ENCODE results near the gene IL23R.
"Not testable (repeated sequence)": the region's sequence is repeated elsewhere in the genome, so short reads cannot be mapped to it uniquely, and the experiment has no call there.

DNA sequence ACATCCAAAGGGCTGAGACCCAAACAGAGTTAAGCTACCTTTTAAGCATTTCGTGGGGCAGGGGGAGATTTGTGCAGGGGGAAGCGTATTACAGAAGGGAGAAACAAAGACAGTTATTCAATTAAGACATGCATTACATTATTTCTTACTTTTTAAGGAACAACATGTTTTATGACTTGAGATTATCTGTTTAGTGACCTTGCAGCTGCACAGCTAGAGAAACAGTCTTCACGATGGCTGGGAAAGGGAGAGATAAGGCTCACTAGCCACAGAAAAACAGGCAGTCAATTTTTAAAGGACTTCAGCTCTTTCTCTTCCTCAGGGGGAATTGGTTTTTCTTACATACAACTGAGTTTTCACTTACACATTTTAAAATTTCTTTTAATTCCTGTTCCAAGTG is 24.4 kb upstream of the IL23R start:
- TF ChIP-seq, protein P1, sequence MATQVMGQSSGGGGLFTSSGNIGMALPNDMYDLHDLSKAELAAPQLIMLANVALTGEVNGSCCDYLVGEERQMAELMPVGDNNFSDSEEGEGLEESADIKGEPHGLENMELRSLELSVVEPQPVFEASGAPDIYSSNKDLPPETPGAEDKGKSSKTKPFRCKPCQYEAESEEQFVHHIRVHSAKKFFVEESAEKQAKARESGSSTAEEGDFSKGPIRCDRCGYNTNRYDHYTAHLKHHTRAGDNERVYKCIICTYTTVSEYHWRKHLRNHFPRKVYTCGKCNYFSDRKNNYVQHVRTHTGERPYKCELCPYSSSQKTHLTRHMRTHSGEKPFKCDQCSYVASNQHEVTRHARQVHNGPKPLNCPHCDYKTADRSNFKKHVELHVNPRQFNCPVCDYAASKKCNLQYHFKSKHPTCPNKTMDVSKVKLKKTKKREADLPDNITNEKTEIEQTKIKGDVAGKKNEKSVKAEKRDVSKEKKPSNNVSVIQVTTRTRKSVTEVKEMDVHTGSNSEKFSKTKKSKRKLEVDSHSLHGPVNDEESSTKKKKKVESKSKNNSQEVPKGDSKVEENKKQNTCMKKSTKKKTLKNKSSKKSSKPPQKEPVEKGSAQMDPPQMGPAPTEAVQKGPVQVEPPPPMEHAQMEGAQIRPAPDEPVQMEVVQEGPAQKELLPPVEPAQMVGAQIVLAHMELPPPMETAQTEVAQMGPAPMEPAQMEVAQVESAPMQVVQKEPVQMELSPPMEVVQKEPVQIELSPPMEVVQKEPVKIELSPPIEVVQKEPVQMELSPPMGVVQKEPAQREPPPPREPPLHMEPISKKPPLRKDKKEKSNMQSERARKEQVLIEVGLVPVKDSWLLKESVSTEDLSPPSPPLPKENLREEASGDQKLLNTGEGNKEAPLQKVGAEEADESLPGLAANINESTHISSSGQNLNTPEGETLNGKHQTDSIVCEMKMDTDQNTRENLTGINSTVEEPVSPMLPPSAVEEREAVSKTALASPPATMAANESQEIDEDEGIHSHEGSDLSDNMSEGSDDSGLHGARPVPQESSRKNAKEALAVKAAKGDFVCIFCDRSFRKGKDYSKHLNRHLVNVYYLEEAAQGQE (IDR thresholded peaks at IDR 0.05; ENCODE audit: low read depth): not testable (repeated sequence)
- TF ChIP-seq, protein P2, sequence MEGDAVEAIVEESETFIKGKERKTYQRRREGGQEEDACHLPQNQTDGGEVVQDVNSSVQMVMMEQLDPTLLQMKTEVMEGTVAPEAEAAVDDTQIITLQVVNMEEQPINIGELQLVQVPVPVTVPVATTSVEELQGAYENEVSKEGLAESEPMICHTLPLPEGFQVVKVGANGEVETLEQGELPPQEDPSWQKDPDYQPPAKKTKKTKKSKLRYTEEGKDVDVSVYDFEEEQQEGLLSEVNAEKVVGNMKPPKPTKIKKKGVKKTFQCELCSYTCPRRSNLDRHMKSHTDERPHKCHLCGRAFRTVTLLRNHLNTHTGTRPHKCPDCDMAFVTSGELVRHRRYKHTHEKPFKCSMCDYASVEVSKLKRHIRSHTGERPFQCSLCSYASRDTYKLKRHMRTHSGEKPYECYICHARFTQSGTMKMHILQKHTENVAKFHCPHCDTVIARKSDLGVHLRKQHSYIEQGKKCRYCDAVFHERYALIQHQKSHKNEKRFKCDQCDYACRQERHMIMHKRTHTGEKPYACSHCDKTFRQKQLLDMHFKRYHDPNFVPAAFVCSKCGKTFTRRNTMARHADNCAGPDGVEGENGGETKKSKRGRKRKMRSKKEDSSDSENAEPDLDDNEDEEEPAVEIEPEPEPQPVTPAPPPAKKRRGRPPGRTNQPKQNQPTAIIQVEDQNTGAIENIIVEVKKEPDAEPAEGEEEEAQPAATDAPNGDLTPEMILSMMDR (IDR thresholded peaks at IDR 0.05 in 2 of 3, conservative IDR thresholded peaks at IDR 0.05 in 1 of 3; ENCODE audit: borderline replicate concordance in 1 of 3, insufficient read depth in 1 of 3, low read depth in 2 of 3, low read length in 2 of 3): not testable (repeated sequence)
- not testable (repeated sequence) for TF ChIP-seq POLR2A (IDR thresholded peaks at IDR 0.05; ENCODE audit: borderline replicate concordance, extremely low read depth, insufficient read depth, insufficient read length); YY1 (IDR thresholded peaks at IDR 0.05; ENCODE audit: extremely low read depth, insufficient replicate concordance, low read depth, low read length); SIN3A (IDR thresholded peaks at IDR 0.05; ENCODE audit: low read depth); SP1 (IDR thresholded peaks at IDR 0.05; ENCODE audit: low read depth); SRF (IDR thresholded peaks at IDR 0.05; ENCODE audit: low read depth); JUND (IDR thresholded peaks at IDR 0.05); POLR2AphosphoS5 (IDR thresholded peaks at IDR 0.05; ENCODE audit: low read depth, low read length); TCF7L2 (IDR thresholded peaks at IDR 0.05; ENCODE audit: borderline replicate concordance, extremely low read depth, insufficient read depth, insufficient read length); EZH2 (IDR thresholded peaks at IDR 0.05)
- TF ChIP-seq, protein P3, sequence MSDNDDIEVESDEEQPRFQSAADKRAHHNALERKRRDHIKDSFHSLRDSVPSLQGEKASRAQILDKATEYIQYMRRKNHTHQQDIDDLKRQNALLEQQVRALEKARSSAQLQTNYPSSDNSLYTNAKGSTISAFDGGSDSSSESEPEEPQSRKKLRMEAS (IDR thresholded peaks at IDR 0.05): not testable (repeated sequence)

All from HCT116 (cell line).